ENCODE measurements around the gene BOC.

- TF ChIP-seq CTCF (IDR thresholded peaks at IDR 0.05; ENCODE audit: borderline replicate concordance, extremely low read depth, low read length, poor library complexity, severe bottlenecking) (no peak), EZH2 (IDR thresholded peaks at IDR 0.05; ENCODE audit: borderline replicate concordance, low read depth, low read length, severe bottlenecking) (no peak)
Measured at GRCh38 chr3:113293348-113293747, 82.0 kb downstream of the BOC start.
